H9 (cell line): ENCODE results near the gene PRR36. TPM values are rescaled to one million over a fixed set of nuclear protein-coding genes. Genes with fewer than 3 reads are reported as not detected.

Experiments
- DNase-seq: peaks from one replicate; pipeline ENCODE4 v3.0.0-alpha.2; 2017
- H2AFZ ChIP-seq: one replicate; pipeline ENCODE4 v1.6.1; 2013; ENCODE audit warnings: mild to moderate bottlenecking, low read length, control low read depth, moderate library complexity
- H2AK5ac ChIP-seq: 2 replicates; pipeline ENCODE4 v1.6.1; 2013; ENCODE audit warnings: low read length, control low read depth, mixed read lengths; ENCODE audit not compliant: insufficient read length
- H2BK120ac ChIP-seq: one replicate; pipeline ENCODE4 v1.6.1; 2013; ENCODE audit warnings: low read depth, mild to moderate bottlenecking, low read length, control low read depth, inconsistent platforms; ENCODE audit not compliant: poor library complexity, severe bottlenecking
- H2BK12ac ChIP-seq: 2 replicates; pipeline ENCODE4 v1.6.1; 2013; ENCODE audit warnings: low read length, control low read depth, mixed read lengths, low read depth; ENCODE audit not compliant: insufficient read length
- H2BK15ac ChIP-seq: 2 replicates; pipeline ENCODE4 v1.6.1; 2013; ENCODE audit warnings: low read depth, low read length, control low read depth
- H2BK20ac ChIP-seq: one replicate; pipeline ENCODE4 v1.6.1; 2013; ENCODE audit warnings: low read depth, mild to moderate bottlenecking, low read length, control low read depth, inconsistent platforms; ENCODE audit not compliant: poor library complexity, severe bottlenecking
- H2BK5ac ChIP-seq: 2 replicates; pipeline ENCODE4 v1.6.1; 2013; ENCODE audit warnings: low read length, control low read depth, mixed read lengths; ENCODE audit not compliant: insufficient read length
- H3K14ac ChIP-seq: 2 replicates; pipeline ENCODE4 v1.6.1; 2013; ENCODE audit warnings: low read length, control low read depth; ENCODE audit not compliant: insufficient read depth
- H3K18ac ChIP-seq: 2 replicates; pipeline ENCODE4 v1.6.1; 2013; ENCODE audit warnings: low read depth, mild to moderate bottlenecking, mixed read lengths, low read length, control low read depth; ENCODE audit not compliant: insufficient read length
- H3K23ac ChIP-seq: 2 replicates; pipeline ENCODE4 v1.6.1; 2013; ENCODE audit warnings: low read length, control low read depth, mixed read lengths, low read depth; ENCODE audit not compliant: insufficient read length
- H3K23me2 ChIP-seq: 2 replicates; pipeline ENCODE4 v1.6.1; 2013; ENCODE audit warnings: low read depth, mild to moderate bottlenecking, mixed read lengths, low read length, control low read depth; ENCODE audit not compliant: insufficient read length, poor library complexity, severe bottlenecking
- H3K27ac ChIP-seq: 2 replicates; pipeline ENCODE4 v1.5.1; 2013; ENCODE audit warnings: low read length, control low read depth, mixed read lengths, low read depth; ENCODE audit not compliant: insufficient read length
- H3K27me3 ChIP-seq: 2 replicates; pipeline ENCODE4 v1.6.1; 2013; ENCODE audit warnings: low read length, control low read depth, inconsistent platforms; ENCODE audit not compliant: insufficient read depth
- H3K4ac ChIP-seq: 2 replicates; pipeline ENCODE4 v1.6.1; 2013; ENCODE audit warnings: low read depth, mild to moderate bottlenecking, control low read depth, inconsistent platforms, low read length, moderate library complexity
- H3K4me1 ChIP-seq: 2 replicates; pipeline ENCODE4 v1.6.1; 2013; ENCODE audit warnings: low read length, control low read depth, inconsistent platforms; ENCODE audit not compliant: insufficient read depth
- H3K4me2 ChIP-seq: 2 replicates; pipeline ENCODE4 v1.6.1; 2013; ENCODE audit warnings: low read length, control low read depth, mixed read lengths; ENCODE audit not compliant: insufficient read length, insufficient read depth
- H3K56ac ChIP-seq: 2 replicates; pipeline ENCODE4 v1.6.1; 2013; ENCODE audit warnings: low read depth, mild to moderate bottlenecking, mixed read lengths, low read length, control low read depth; ENCODE audit not compliant: insufficient read length
- H3K79me1 ChIP-seq: 2 replicates; pipeline ENCODE4 v1.6.1; 2013; ENCODE audit warnings: low read depth, mild to moderate bottlenecking, moderate library complexity, low read length, control low read depth, inconsistent platforms; ENCODE audit not compliant: insufficient read depth, poor library complexity, severe bottlenecking
- H3K79me2 ChIP-seq: 2 replicates; pipeline ENCODE4 v1.6.1; 2013; ENCODE audit warnings: low read length, control low read depth, inconsistent platforms; ENCODE audit not compliant: insufficient read depth
- H3K9ac ChIP-seq: 2 replicates; pipeline ENCODE4 v1.6.1; 2013; ENCODE audit warnings: low read length, control low read depth, mixed read lengths; ENCODE audit not compliant: insufficient read length; ENCODE audit errors: extremely low read depth
- H3K9me3 ChIP-seq: one replicate; pipeline ENCODE4 v1.6.1; 2013; ENCODE audit warnings: low read depth, low read length, inconsistent platforms; ENCODE audit not compliant: control insufficient read depth
- H3T11ph ChIP-seq: one replicate; pipeline ENCODE4 v1.6.1; 2013; ENCODE audit warnings: mild to moderate bottlenecking, low read length, control low read depth, inconsistent platforms
- H4K20me1 ChIP-seq: one replicate; pipeline ENCODE4 v1.6.1; 2013; ENCODE audit not compliant: control insufficient read depth, insufficient read length, insufficient read depth
- H4K5ac ChIP-seq: 2 replicates; pipeline ENCODE4 v1.6.1; 2013; ENCODE audit warnings: low read depth, mild to moderate bottlenecking, mixed read lengths, low read length, control low read depth; ENCODE audit not compliant: insufficient read length
- H4K8ac ChIP-seq: replicated peaks from 2 replicates; pipeline ENCODE4 v1.6.1; 2013; ENCODE audit warnings: low read length, control low read depth, mixed read lengths, low read depth; ENCODE audit not compliant: insufficient read length
- H4K91ac ChIP-seq: 2 replicates; pipeline ENCODE4 v1.6.1; 2013; ENCODE audit warnings: low read depth, mild to moderate bottlenecking, moderate library complexity, mixed read lengths, low read length, control low read depth; ENCODE audit not compliant: insufficient read length
- H3K27ac Mint-ChIP-seq, 3 experiments: 2 replicates in 2 of 3; 3 replicates in 1 of 3; pipeline ENCODE4 v1.8.0; 2020 to 2021; ENCODE audit warnings: mixed read lengths in 3 of 3, mild to moderate bottlenecking in 1 of 3, moderate library complexity in 1 of 3
- H3K27me3 Mint-ChIP-seq: 2 replicates; pipeline ENCODE4 v1.8.0; 2021; ENCODE audit warnings: low read depth, mild to moderate bottlenecking, moderate library complexity, mixed read lengths
- H3K36me3 Mint-ChIP-seq, 3 experiments: 2 replicates in 2 of 3; 3 replicates in 1 of 3; pipeline ENCODE4 v1.8.0; 2020 to 2021; ENCODE audit warnings: low read depth in 3 of 3, mixed read lengths in 3 of 3; ENCODE audit not compliant: insufficient read depth in 1 of 3
- H3K4me1 Mint-ChIP-seq, 2 experiments: 2 replicates each; pipeline ENCODE4 v1.8.0; 2020; ENCODE audit warnings: mixed read lengths in 2 of 2
- H3K4me3 Mint-ChIP-seq, 2 experiments: 2 replicates in 1 of 2; 3 replicates in 1 of 2; pipeline ENCODE4 v1.8.0; 2020 to 2021; ENCODE audit warnings: mild to moderate bottlenecking in 2 of 2, mixed read lengths in 2 of 2, moderate library complexity in 1 of 2
- H3K9me3 Mint-ChIP-seq, 2 experiments: 2 replicates in 1 of 2; 3 replicates in 1 of 2; pipeline ENCODE4 v1.8.0; 2020; ENCODE audit warnings: mild to moderate bottlenecking in 2 of 2, mixed read lengths in 2 of 2, moderate library complexity in 1 of 2
- CTCF ChIP-seq: fragments of 200-600 bp; sonication (generic); conservative IDR thresholded peaks from 3 replicates; pipeline ENCODE4 v1.8.0; 2021; ENCODE audit warnings: antibody characterized with exemption, mild to moderate bottlenecking
- WGBS: extraction: QIAGEN DNeasy Blood & Tissue Kit; methylation state at CpG from one replicate; pipeline ENCODE4 v1.1.7; 2013; ENCODE audit warnings: missing lambda C conversion rate, low lambda C conversion rate, mixed read lengths; ENCODE audit not compliant: insufficient read length; ENCODE audit errors: extremely low coverage; 5-methylcytosine and 5-hydroxymethylcytosine counted together
- total RNA-seq: library from RNA; stranded (reverse); gene quantifications from 2 replicates; pipeline ENCODE4 v1.2.1, GENCODE V29; 2021

Gene PRR36
- total RNA-seq, 1 experiment from 2014 or later, result 20.4 TPM

GRCh38 chr19:7903244-7904073 lies 29.3 kb upstream of the PRR36 start, which contains the start of gene MAP2K7:
Gene MAP2K7, plus strand, starts transcription at chr19:7903877. Its CDS starts 68 bp downstream, at chr19:7903945.
- Histone ChIP-seq H3K27ac (no peak within 1 kb of the TSS), H3T11ph (no peak within 1 kb of the TSS), H3K79me1 (no peaks in the 10 kb centered on the region), H3K14ac (peak within 1 kb of the TSS; percentile 73), H2AFZ (no peak within 1 kb of the TSS), H2BK5ac (no peak within 1 kb of the TSS), H3K23ac (no peak within 1 kb of the TSS), H3K4me2 (peak within 1 kb of the TSS; percentile 91), H4K91ac (no peak within 1 kb of the TSS), H3K18ac (peak within 1 kb of the TSS; percentile 71), H3K79me2 (peaks cover 6% of the 10 kb centered on the region; the same call in 1 of the 2 replicates), H3K4ac (no peak within 1 kb of the TSS), H3K56ac (no peak within 1 kb of the TSS), H4K20me1 (no peaks in the 10 kb centered on the region), H2BK20ac (no peak within 1 kb of the TSS), H3K23me2 (peaks cover 19% of the 10 kb centered on the region), H2BK15ac (no peak within 1 kb of the TSS), H3K9ac (peak within 1 kb of the TSS; percentile 66), H3K9me3 (no peaks in the 10 kb centered on the region), H4K5ac (no peak within 1 kb of the TSS), H3K27me3 (no peaks in the 10 kb centered on the region), H3K4me1 (0 out of 2 replicates have a peak, but pooled peaks cover 4% of the 10 kb centered on the region), H2BK12ac (no peak within 1 kb of the TSS), H4K8ac (no peak within 1 kb of the TSS), H2AK5ac (no peak within 1 kb of the TSS), H2BK120ac (no peak within 1 kb of the TSS)
- peak; percentile 68 for TF ChIP-seq CTCF
- peaks cover 13 to 29% (median 20%) of the 10 kb centered on the region in 3 experiments for H3K36me3 Mint-ChIP-seq
- peak within 1 kb of the TSS; percentile 86 to 93 for H3K4me3 Mint-ChIP-seq
- no peaks in the 10 kb centered on the region; a peak in 3 of 5 replicates for H3K9me3 Mint-ChIP-seq
- WGBS, result no CpG with 5 or more reads among the region's 89 CpGs
- DNase-seq, result peak; percentile 99
- peaks cover 15 to 24% of the 10 kb centered on the region in 2 experiments for H3K4me1 Mint-ChIP-seq
- peak within 1 kb of the TSS; percentile 94 to 97 (median 95) for H3K27ac Mint-ChIP-seq
- peaks cover 3% of the 10 kb centered on the region; the same call in 1 of the 2 replicates for H3K27me3 Mint-ChIP-seq
